Motor neuron (in vitro differentiated cells): ENCODE measurements around the gene LRRN1. TPM values are rescaled to one million over a fixed set of nuclear protein-coding genes. Genes with fewer than 3 reads are reported as not detected.
A peak's percentile ranks its signal among the peaks of the same experiment; 100 is the strongest.
"Not testable (repeated sequence)": the region's sequence is repeated elsewhere in the genome, so short reads cannot be mapped to it uniquely, and the experiment has no call there.

Source experiments
- ATAC-seq, 8 experiments: fragments of 200-7000 bp; cut with Tn5 transposase; replicated peaks in 6 of 8; 2 replicates each; pipeline ENCODE4 v1.8.0; 2021; ENCODE audit warnings: mild to moderate bottlenecking in 8 of 8, moderate library complexity in 8 of 8
- H3K27ac ChIP-seq, 2 donors: fragments of 250-450 bp; sonication (Bioruptor Pico); 2 replicates each; pipeline ENCODE4 v1.9.0; 2021; ENCODE audit warnings: antibody characterized with exemption in 2 of 2, mild to moderate bottlenecking in 2 of 2, moderate library complexity in 1 of 2
- H3K4me1 ChIP-seq, 2 donors: fragments of 250-450 bp; sonication (Bioruptor Pico); replicated peaks in 1 of 2; 2 replicates each; pipeline ENCODE4 v1.6.1; 2021; ENCODE audit warnings: antibody characterized with exemption in 2 of 2, mild to moderate bottlenecking in 2 of 2, moderate library complexity in 1 of 2
- H3K4me3 ChIP-seq, 5 donors: fragments of 250-450 bp; sonication (Bioruptor Pico); 2 replicates each; pipeline ENCODE4 v1.9.0; 2021; ENCODE audit warnings: antibody characterized with exemption in 5 of 5, mild to moderate bottlenecking in 5 of 5, moderate library complexity in 4 of 5
- whole genome bisulfite sequencing, 10 experiments: fragments of 450-650 bp; shearing (Covaris generic); methylation state at CpG; one replicate each; pipeline ENCODE4 v1.0.0; 2022; 5-methylcytosine and 5-hydroxymethylcytosine counted together
- in situ Hi-C, 9 experiments: fragments of 400-800 bp; cut with MboI; loops; one replicate each; pipeline ENCODE4 v1.15.0; 2021; ENCODE audit warnings: low sequenced_read_pairs in 9 of 9, low pct_unique_long_range_greater_than_20kb in 2 of 9; ENCODE audit not compliant: unreplicated experiment in 9 of 9
- total RNA-seq, 8 experiments: library from RNA; unstranded; fragments of 300-600 nt; gene quantifications; 2 replicates each; pipeline versions ENCODE4 v1.2.3 to v1.2.4, GENCODE V29; 2022

The LRRN1 gene
- total RNA-seq, 8 experiments from 2014 or later, result 0.97 to 188 (median 24.8) TPM

- no peak overlapping the region for H3K27ac ChIP-seq
- peaks cover 0 to under 1% of the 10 kb centered on the region in 2 donors for H3K4me1 ChIP-seq
- in situ Hi-C loops, result no loop called here
- H3K4me3 ChIP-seq, result no peak overlapping the region
- ATAC-seq, result no peak
Observed at GRCh38 chr3:3855056-3855455, 55.8 kb downstream of the LRRN1 start.

GRCh38 chr3:3860235-3860634 lies 61.0 kb downstream of the LRRN1 start:
- Histone ChIP-seq H3K4me1 (no peaks in the 10 kb centered on the region), H3K27ac (no peak overlapping the region), H3K4me3 (no peak overlapping the region)
- ATAC-seq, result no peak
- in situ Hi-C loops, result no loop called here
- WGBS, 10 experiments, result 0 to 100% (median 57%) methylated on average over 1 to 2 of the region's 2 CpGs; no CpG with 5 or more reads in 7 of the 10 experiments

- H3K4me3 ChIP-seq, result no peak overlapping the region
- WGBS, 10 experiments, result 20 to 100% (median 89%) methylated on average over 2 to 5 of the region's 5 CpGs; no CpG with 5 or more reads in 1 of the 10 experiments
- no peaks in the 10 kb centered on the region for H3K4me1 ChIP-seq
- in situ Hi-C loops, result no loop called here
- H3K27ac ChIP-seq, result no peak overlapping the region
- ATAC-seq, result no peak
Observed at GRCh38 chr3:3862534-3862933, 63.3 kb downstream of the LRRN1 start.

GRCh38 chr3:3875491-3875890 lies 76.3 kb downstream of the LRRN1 start:
- 0 to 84% (median 41%) methylated on average over 2 to 6 of the region's 8 CpGs; no CpG with 5 or more reads in 2 of the 10 experiments for WGBS, 10 experiments
- no peak overlapping the region for H3K27ac ChIP-seq
- ATAC-seq, result peak in 1 of 8 experiments; percentile 47
- no peak overlapping the region for H3K4me3 ChIP-seq
- in situ Hi-C loops, result no loop called here
- peaks cover 0 to 3% of the 10 kb centered on the region in 2 donors for H3K4me1 ChIP-seq

- Histone ChIP-seq H3K4me1 (peaks cover 0 to 3% of the 10 kb centered on the region in 2 donors), H3K4me3 (no peak overlapping the region), H3K27ac (no peak overlapping the region)
- no peak for ATAC-seq
- 19 to 96% (median 77%) methylated on average over 3 to 6 of the region's 7 CpGs; no CpG with 5 or more reads in 3 of the 10 experiments for WGBS, 10 experiments
- in situ Hi-C loops, result no loop called here
Observed at GRCh38 chr3:3881050-3881449, 81.8 kb downstream of the LRRN1 start.

GRCh38 chr3:3887311-3887710 lies 88.1 kb downstream of the LRRN1 start:
- in situ Hi-C loops, H3K4me1 ChIP-seq, H3K4me3 ChIP-seq, ATAC-seq, H3K27ac ChIP-seq: not testable (repeated sequence)

GRCh38 chr3:3893590-3893989 lies 94.4 kb downstream of the LRRN1 start:
- Histone ChIP-seq H3K4me3 (no peak overlapping the region), H3K4me1 (no peaks in the 10 kb centered on the region), H3K27ac (no peak overlapping the region)
- in situ Hi-C loops, result no loop called here
- ATAC-seq, result no peak
- 0 to 67% (median 16%) methylated on average over 1 to 4 of the region's 4 CpGs; no CpG with 5 or more reads in 2 of the 10 experiments for WGBS, 10 experiments
